Endodermal cell (in vitro differentiated cells): ENCODE data around the gene SUPT16H. TPM values are rescaled to one million over a fixed set of nuclear protein-coding genes. Genes with fewer than 3 reads are reported as not detected.
A peak's percentile ranks its signal among the peaks of the same experiment; 100 is the strongest.

Experiments
- DNase-seq: peaks from one replicate; pipeline ENCODE4 v3.0.0-alpha.2; 2017
- H3K27ac ChIP-seq: 2 replicates; pipeline ENCODE4 v1.5.1; 2013; ENCODE audit warnings: mild to moderate bottlenecking, low read depth, low read length, moderate library complexity
- H3K27me3 ChIP-seq: 2 replicates; pipeline ENCODE4 v1.6.1; 2013; ENCODE audit warnings: mild to moderate bottlenecking, low read length, moderate library complexity; ENCODE audit not compliant: insufficient read depth, control insufficient read depth, poor library complexity, severe bottlenecking
- H3K36me3 ChIP-seq: 2 replicates; pipeline ENCODE4 v1.7.0; 2013; ENCODE audit warnings: mild to moderate bottlenecking, low read length, moderate library complexity; ENCODE audit not compliant: control insufficient read depth, insufficient read depth
- H3K4me1 ChIP-seq: one replicate; pipeline ENCODE4 v1.7.0; 2013; ENCODE audit warnings: low read length; ENCODE audit not compliant: control insufficient read depth, insufficient read depth
- H3K4me3 ChIP-seq: 2 replicates; pipeline ENCODE4 v1.5.1; 2013; ENCODE audit warnings: mild to moderate bottlenecking, low read length, moderate library complexity
- H3K9ac ChIP-seq: 2 replicates; pipeline ENCODE4 v1.6.1; 2013; ENCODE audit warnings: mild to moderate bottlenecking, low read length, moderate library complexity; ENCODE audit not compliant: poor library complexity, severe bottlenecking; ENCODE audit errors: extremely low read depth
- H3K9me3 ChIP-seq: 2 replicates; pipeline ENCODE4 v1.6.1; 2013; ENCODE audit warnings: mild to moderate bottlenecking, low read length, moderate library complexity; ENCODE audit not compliant: control insufficient read depth
- H3K27ac Mint-ChIP-seq: 2 replicates; pipeline ENCODE4 v1.8.0; 2020; ENCODE audit warnings: mixed read lengths
- H3K27me3 Mint-ChIP-seq: 2 replicates; pipeline ENCODE4 v1.8.0; 2021; ENCODE audit warnings: mild to moderate bottlenecking, mixed read lengths; ENCODE audit not compliant: insufficient read depth
- H3K36me3 Mint-ChIP-seq: 2 replicates; pipeline ENCODE4 v1.8.0; 2020; ENCODE audit warnings: low read depth, mixed read lengths
- H3K4me1 Mint-ChIP-seq: 2 replicates; pipeline ENCODE4 v1.8.0; 2020; ENCODE audit warnings: mixed read lengths
- H3K4me3 Mint-ChIP-seq: 2 replicates; pipeline ENCODE4 v1.8.0; 2020; ENCODE audit warnings: mild to moderate bottlenecking, moderate library complexity, mixed read lengths
- H3K9me3 Mint-ChIP-seq: 2 replicates; pipeline ENCODE4 v1.8.0; 2020; ENCODE audit warnings: mild to moderate bottlenecking, mixed read lengths
- WGBS, 2 experiments: methylation state at CpG; one replicate each; pipeline versions ENCODE4 v1.1.5 to v1.1.7; 2013; ENCODE audit warnings: missing lambda C conversion rate in 2 of 2, mixed read lengths in 1 of 2; ENCODE audit not compliant: insufficient coverage in 1 of 2, insufficient read length in 1 of 2; 5-methylcytosine and 5-hydroxymethylcytosine counted together
- total RNA-seq, 2 donors: library from RNA; stranded (reverse); fragmentation: NEBNext Ultra II Directional in 1 of 2; extraction: Animal tissue kit (Norgen Biotek cat#: 25700) in 1 of 2; gene quantifications; 2 replicates in 1 of 2; 3 replicates in 1 of 2; pipeline ENCODE4 v1.2.1, GENCODE V29; 2021
- TF ChIP-seq, protein P1 (sequence below): fragments of 200-600 bp; sonication (generic); conservative IDR thresholded peaks from 2 replicates; pipeline ENCODE4 v1.5.0; 2021; ENCODE audit warnings: antibody characterized with exemption, mild to moderate bottlenecking

The SUPT16H gene
- total RNA-seq, 2 donors from 2014 or later = 147 to 181 TPM

GRCh38 chr14:21309956-21310355 is 73.9 kb downstream of the SUPT16H start:
- Histone ChIP-seq H3K9me3 (no peaks in the 10 kb centered on the region), H3K4me1 (no peaks in the 10 kb centered on the region), H3K4me3 (no peak overlapping the region), H3K9ac (no peak overlapping the region), H3K27ac (no peak overlapping the region), H3K36me3 (no peaks in the 10 kb centered on the region), H3K27me3 (no peaks in the 10 kb centered on the region)
- Mint-ChIP-seq H3K9me3 (no peaks in the 10 kb centered on the region), H3K36me3 (no peaks in the 10 kb centered on the region), H3K4me3 (no peak overlapping the region), H3K4me1 (peaks cover 19% of the 10 kb centered on the region), H3K27me3 (no peaks in the 10 kb centered on the region), H3K27ac (no peak overlapping the region)
- 100% methylated on average over 1 of the region's 3 CpGs; no CpG with 5 or more reads in 1 of the 2 experiments for WGBS, 2 experiments
- DNase-seq = no peak
- TF ChIP-seq, protein P1, sequence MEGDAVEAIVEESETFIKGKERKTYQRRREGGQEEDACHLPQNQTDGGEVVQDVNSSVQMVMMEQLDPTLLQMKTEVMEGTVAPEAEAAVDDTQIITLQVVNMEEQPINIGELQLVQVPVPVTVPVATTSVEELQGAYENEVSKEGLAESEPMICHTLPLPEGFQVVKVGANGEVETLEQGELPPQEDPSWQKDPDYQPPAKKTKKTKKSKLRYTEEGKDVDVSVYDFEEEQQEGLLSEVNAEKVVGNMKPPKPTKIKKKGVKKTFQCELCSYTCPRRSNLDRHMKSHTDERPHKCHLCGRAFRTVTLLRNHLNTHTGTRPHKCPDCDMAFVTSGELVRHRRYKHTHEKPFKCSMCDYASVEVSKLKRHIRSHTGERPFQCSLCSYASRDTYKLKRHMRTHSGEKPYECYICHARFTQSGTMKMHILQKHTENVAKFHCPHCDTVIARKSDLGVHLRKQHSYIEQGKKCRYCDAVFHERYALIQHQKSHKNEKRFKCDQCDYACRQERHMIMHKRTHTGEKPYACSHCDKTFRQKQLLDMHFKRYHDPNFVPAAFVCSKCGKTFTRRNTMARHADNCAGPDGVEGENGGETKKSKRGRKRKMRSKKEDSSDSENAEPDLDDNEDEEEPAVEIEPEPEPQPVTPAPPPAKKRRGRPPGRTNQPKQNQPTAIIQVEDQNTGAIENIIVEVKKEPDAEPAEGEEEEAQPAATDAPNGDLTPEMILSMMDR = no peak

GRCh38 chr14:21309238-21309636 is 74.6 kb downstream of the SUPT16H start:
- peak overlapping the region; percentile 61 for H3K4me3 Mint-ChIP-seq
- WGBS, 2 experiments = 64 to 76% methylated on average over 6 to 8 of the region's 8 CpGs
- H3K9me3 Mint-ChIP-seq = no peaks in the 10 kb centered on the region
- H3K36me3 Mint-ChIP-seq = no peaks in the 10 kb centered on the region
- H3K27me3 Mint-ChIP-seq = no peaks in the 10 kb centered on the region
- H3K27ac Mint-ChIP-seq = peak overlapping the region; percentile 93
- H3K27ac ChIP-seq = peak overlapping the region; percentile 13
- TF ChIP-seq, protein P1 = no peak
- H3K27me3 ChIP-seq = no peaks in the 10 kb centered on the region
- peak overlapping the region; percentile 49 for H3K9ac ChIP-seq
- H3K4me1 Mint-ChIP-seq = peaks cover 19% of the 10 kb centered on the region
- no peaks in the 10 kb centered on the region for H3K9me3 ChIP-seq
- H3K4me3 ChIP-seq = peak overlapping the region; percentile 69
- H3K36me3 ChIP-seq = no peaks in the 10 kb centered on the region
- DNase-seq = no peak
- H3K4me1 ChIP-seq = no peaks in the 10 kb centered on the region

DNA sequence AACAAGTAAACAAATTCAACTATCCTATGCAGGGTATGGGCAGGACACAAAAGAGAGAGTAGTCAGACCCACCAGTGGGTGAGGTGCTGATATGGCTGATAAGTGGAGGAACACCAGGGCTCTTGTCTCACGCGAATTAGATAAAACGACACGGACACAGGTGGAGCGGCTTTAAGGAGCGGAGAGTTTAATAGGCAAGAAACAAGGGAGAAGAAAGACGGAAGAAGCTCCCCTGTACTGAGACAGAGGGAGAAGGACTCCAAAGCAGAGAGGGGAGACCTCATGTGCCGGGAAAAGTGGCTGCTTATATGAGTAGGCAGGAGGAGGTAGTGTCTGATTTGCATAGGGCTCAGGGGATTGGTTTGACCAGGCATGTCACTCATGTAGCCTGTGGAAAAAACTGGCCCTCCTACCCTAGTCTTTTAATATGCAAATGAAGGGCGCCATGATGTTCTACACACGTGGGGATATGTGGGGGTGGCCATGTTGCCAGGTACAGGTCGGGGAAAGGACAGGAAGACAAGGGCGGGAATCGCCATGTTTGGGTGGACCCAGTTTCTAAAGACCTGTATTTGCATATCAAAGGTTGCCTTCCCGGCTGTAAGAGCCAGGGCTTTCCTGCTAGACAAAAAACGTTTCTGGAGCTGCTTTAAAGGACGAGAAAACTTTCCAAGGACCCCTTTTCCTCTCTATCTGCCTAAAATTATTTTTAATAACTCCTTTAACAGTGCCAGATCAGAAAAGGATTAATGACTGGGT is 75.2 kb downstream of the SUPT16H start:
- Histone ChIP-seq H3K4me3 (peak overlapping the region; percentile 79), H3K36me3 (no peaks in the 10 kb centered on the region), H3K9me3 (no peaks in the 10 kb centered on the region), H3K27ac (peak overlapping the region; percentile 13), H3K9ac (peak overlapping the region; percentile 49), H3K27me3 (no peaks in the 10 kb centered on the region), H3K4me1 (no peaks in the 10 kb centered on the region)
- Mint-ChIP-seq H3K4me1 (peaks cover 19% of the 10 kb centered on the region), H3K27me3 (no peaks in the 10 kb centered on the region), H3K36me3 (no peaks in the 10 kb centered on the region), H3K27ac (peak overlapping the region; percentile 93), H3K4me3 (peak overlapping the region; percentile 61), H3K9me3 (no peaks in the 10 kb centered on the region)
- TF ChIP-seq, protein P1 = no peak
- 1% methylated on average over 12 to 16 of the region's 16 CpGs for WGBS, 2 experiments
- peak; percentile 97 for DNase-seq
